Measurements from ENCODE around the gene PRKAR2B. TPM values are rescaled to one million over a fixed set of nuclear protein-coding genes. Genes with fewer than 3 reads are reported as not detected.

The PRKAR2B gene
- total RNA-seq, 1 experiment from 2014 or later, result 15.1 TPM

DNA sequence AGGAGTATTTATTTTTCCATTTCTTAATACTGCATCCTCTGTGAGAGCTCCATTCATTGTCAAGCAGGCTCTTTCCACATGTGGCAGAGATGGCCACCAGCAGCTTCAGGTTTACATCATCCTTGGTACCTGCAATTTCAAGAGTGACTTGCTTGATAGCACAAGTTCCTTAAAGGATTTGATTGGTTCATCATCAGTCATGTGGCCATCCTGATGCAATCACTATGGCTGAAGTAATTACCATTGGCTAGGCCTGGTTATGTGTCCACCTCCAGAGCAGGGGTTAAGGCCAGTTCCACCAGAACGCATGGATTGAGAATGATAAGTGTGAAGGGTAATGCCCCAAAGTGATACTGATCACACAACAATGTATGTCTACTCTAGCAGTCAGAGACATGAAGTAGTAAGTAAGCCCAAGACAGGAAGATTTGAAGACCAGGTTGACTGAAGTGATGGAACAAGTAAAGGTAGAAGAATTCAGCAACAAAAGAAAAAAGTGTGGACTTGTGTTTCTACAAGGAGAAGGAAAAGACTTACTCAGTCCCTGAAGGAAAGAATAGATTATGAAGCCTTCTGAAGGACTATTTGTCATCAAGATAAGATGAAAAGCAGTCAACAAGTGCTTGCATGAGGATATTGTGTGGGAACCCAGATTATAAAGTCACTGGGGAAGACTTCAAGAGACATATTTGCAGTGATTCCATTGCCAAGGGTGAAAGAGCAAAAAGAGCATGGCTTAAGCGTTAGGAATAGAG, 26.4 kb upstream of the PRKAR2B start:
- no peaks in the 10 kb centered on the region for H3K36me3 ChIP-seq (ENCODE audit: control insufficient read depth in 1 of 2, insufficient read depth in 2 of 2, low read length in 2 of 2)
- H3K9ac ChIP-seq (ENCODE audit: low read length), result no peak overlapping the region
- no peaks in the 10 kb centered on the region for H3K79me2 ChIP-seq (ENCODE audit: insufficient read depth, low read length)
- BruUV-seq (replicated peaks), result no TSS peak
- no peaks in the 10 kb centered on the region for H3K9me2 ChIP-seq (ENCODE audit: insufficient read depth)
- ATAC-seq (no peak), DNase-seq (ENCODE audit: low read depth, low spot score) (no peak)
- H3K9me3 ChIP-seq (ENCODE audit: control insufficient read depth in 1 of 2, insufficient read depth in 1 of 2, low read depth in 1 of 2, low read length in 2 of 2), result no peaks in the 10 kb centered on the region
- no peak overlapping the region for H3K4me3 ChIP-seq (replicated peaks in 1 of 2; ENCODE audit: low read depth in 1 of 2, low read length in 2 of 2)
- TF ChIP-seq, protein P1, sequence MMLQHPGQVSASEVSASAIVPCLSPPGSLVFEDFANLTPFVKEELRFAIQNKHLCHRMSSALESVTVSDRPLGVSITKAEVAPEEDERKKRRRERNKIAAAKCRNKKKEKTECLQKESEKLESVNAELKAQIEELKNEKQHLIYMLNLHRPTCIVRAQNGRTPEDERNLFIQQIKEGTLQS (IDR thresholded peaks at IDR 0.05), result no peak
- no peak for TF ChIP-seq CBX3 (IDR thresholded peaks at IDR 0.05; ENCODE audit: low read depth)
- TF ChIP-seq ZNF274 (IDR thresholded peaks at IDR 0.05; ENCODE audit: low read depth, low read length), result no peak
- TF ChIP-seq SIN3A (IDR thresholded peaks at IDR 0.05; ENCODE audit: low read depth), result no peak
- TF ChIP-seq CEBPB (IDR thresholded peaks at IDR 0.05; ENCODE audit: low read depth), result no peak
- TF ChIP-seq, protein P2, sequence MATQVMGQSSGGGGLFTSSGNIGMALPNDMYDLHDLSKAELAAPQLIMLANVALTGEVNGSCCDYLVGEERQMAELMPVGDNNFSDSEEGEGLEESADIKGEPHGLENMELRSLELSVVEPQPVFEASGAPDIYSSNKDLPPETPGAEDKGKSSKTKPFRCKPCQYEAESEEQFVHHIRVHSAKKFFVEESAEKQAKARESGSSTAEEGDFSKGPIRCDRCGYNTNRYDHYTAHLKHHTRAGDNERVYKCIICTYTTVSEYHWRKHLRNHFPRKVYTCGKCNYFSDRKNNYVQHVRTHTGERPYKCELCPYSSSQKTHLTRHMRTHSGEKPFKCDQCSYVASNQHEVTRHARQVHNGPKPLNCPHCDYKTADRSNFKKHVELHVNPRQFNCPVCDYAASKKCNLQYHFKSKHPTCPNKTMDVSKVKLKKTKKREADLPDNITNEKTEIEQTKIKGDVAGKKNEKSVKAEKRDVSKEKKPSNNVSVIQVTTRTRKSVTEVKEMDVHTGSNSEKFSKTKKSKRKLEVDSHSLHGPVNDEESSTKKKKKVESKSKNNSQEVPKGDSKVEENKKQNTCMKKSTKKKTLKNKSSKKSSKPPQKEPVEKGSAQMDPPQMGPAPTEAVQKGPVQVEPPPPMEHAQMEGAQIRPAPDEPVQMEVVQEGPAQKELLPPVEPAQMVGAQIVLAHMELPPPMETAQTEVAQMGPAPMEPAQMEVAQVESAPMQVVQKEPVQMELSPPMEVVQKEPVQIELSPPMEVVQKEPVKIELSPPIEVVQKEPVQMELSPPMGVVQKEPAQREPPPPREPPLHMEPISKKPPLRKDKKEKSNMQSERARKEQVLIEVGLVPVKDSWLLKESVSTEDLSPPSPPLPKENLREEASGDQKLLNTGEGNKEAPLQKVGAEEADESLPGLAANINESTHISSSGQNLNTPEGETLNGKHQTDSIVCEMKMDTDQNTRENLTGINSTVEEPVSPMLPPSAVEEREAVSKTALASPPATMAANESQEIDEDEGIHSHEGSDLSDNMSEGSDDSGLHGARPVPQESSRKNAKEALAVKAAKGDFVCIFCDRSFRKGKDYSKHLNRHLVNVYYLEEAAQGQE (IDR thresholded peaks at IDR 0.05; ENCODE audit: low read depth), result no peak
- no peaks in the 10 kb centered on the region for H4K20me1 ChIP-seq (ENCODE audit: insufficient read depth)
- no peak overlapping the region for H2AFZ ChIP-seq (ENCODE audit: low read depth, low read length, poor library complexity, severe bottlenecking)
- no peak overlapping the region for H3K4me2 ChIP-seq (ENCODE audit: low read length)
- H3K27me3 ChIP-seq (ENCODE audit: insufficient read depth, low read length), result no peaks in the 10 kb centered on the region
- peaks cover 4 to 7% of the 10 kb centered on the region in 2 experiments; a peak in 2 of 4 replicates for H3K4me1 ChIP-seq (ENCODE audit: control insufficient read depth in 1 of 2, insufficient read depth in 2 of 2, low read length in 2 of 2)
- H3K27ac ChIP-seq (ENCODE audit: low read depth, low read length), result no peak overlapping the region
- POLR2A ChIA-PET, result no interaction called here
- RAD21 ChIA-PET (ENCODE audit: low non-redundant PET in 1 of 2, low total read pairs in 2 of 2, uncharacterized antibody in 2 of 2, unreplicated experiment in 2 of 2), result no interaction called here
- intact Hi-C loops (cut with micrococcal nuclease), result no loop called here
- CTCF ChIA-PET, result no interaction called here
